GM21381 (cell line): ENCODE results near the gene UTP11.
A peak's percentile ranks its signal among the peaks of the same experiment; 100 is the strongest.

ENCODE experiments used
- ATAC-seq: cut with Tn5 transposase; IDR thresholded peaks from one replicate; pipeline ENCODE4 v1.9.1; 2021; ENCODE audit warnings: mild to moderate bottlenecking, moderate library complexity; ENCODE audit not compliant: unreplicated experiment

Gene UTP11

DNA sequence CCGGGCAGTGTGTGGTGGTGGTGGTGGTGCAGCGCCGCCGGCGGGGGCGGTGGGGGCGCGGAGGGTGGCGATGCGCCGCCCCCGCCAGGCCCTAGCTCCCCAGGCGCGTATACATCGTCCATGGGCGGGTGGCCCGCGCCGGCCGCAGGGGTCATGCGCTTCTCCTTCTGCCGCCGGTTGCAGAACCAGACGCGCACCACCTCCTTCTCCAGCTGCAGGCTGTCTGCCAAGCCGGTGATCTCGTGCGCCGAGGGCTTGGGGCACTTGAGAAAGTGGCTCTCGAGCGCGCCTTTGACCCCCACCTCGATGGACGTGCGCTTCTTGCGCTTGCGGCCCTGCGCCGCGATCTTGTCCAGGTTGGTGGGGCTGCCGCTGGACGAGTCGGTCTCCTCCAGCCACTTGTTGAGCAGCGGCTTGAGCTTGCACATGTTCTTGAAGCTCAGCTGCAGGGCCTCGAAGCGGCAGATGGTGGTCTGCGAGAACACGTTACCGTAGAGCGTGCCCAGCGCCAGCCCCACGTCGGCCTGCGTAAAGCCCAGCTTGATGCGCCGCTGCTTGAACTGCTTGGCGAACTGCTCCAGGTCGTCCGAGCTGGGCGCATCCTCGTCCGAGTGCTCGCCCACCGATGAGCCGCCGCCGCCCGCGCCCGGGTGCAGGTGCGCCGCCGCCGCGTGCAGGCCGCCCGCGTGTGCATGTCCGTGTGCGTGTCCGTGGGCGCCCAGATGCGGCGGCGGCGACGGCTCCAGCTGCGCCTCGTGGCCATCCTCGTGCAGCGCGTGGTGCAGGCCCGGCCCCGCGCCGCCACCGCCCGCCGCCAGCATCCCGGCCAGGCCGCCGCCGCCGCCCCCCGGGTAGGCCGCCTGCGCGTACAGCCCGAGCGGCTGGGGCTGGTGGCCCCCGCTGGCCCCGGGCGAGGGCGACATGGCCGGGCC, 33.1 kb downstream of the UTP11 start:
- no peak for ATAC-seq

GRCh38 chr1:38046333-38046883, 33.9 kb downstream of the UTP11 start, which contains the start of gene POU3F1:
TSS of gene POU3F1 (minus strand) at chr1:38046793. CDS start at chr1:38046743, 50 bp downstream.
- peak; percentile 16 for ATAC-seq

DNA sequence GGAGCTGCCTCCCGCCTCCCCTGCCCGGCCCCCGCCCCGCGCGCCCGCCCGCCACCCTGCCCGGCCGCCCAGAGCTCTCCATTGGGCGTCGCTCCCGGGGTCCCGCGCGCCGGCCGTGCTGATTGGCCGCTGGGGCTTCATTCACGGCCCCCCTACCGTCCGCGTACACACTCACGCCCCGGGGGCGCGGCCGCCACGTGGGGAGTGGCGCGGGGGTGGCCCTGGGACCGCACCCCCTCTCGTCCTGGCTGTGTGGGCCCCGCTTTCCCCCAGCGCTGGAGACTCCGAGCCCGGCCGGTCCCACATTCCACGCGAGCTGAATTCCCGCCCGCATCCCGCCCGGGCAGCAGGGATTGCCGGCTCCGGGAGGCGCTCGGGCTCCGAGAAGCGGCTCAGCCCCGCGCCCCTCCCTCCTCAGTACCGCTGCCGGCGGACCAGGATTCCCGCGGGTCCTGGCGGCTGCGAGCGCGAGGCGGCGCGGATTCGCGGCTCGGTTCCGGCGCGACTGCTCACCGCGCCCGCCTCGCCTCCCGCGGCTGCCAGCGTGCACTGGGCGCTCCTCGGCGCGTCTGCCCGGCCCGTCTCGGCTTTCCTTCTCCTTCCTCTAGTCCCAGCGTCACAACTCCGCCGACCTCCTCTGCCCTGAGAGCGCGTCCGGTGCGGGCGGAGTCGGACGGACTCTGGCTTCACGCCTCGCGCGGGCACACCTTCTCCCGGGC, 34.5 kb downstream of the UTP11 start:
- peak; percentile 64 for ATAC-seq

- no peak for ATAC-seq
These were observed 35.1 kb downstream of the UTP11 start for GRCh38 chr1:38047603-38048141.

GRCh38 chr1:38050397-38051078, 38.0 kb downstream of the UTP11 start:
- no peak for ATAC-seq

- no peak for ATAC-seq
These were observed 38.6 kb downstream of the UTP11 start for GRCh38 chr1:38051079-38051543.

DNA sequence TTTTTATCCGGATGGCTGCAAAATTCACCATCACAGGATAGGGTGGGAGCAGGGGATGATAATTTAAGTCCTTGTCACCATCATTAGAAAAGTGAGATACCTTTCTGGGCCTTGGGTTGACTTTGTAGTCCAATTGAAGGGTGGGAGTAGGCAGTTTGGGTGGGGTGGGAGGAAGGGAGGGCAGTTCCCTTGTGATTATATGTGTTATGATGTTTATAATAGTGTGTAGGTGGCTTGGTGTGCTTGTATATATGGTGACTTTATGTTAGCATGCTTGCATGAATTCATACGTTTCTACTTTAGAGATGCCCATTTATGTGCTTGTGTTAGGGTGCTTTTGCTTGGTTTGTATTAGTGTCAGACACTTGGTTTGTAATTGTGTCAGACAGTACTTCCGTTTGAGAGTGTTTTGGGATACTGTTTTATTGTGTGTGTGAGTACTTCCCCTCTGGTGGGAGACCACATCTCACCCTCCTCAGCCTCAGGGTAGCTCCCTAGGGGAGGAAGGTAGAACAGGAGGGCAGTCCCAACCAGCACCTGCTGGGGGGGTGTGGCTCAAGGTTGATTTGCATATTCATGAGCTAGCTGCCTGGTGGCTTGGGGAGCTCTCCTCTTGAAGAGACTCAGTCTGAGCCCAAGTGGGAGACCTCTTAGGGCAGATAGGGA, 40.3 kb downstream of the UTP11 start:
- ATAC-seq, result peak; percentile 64

DNA sequence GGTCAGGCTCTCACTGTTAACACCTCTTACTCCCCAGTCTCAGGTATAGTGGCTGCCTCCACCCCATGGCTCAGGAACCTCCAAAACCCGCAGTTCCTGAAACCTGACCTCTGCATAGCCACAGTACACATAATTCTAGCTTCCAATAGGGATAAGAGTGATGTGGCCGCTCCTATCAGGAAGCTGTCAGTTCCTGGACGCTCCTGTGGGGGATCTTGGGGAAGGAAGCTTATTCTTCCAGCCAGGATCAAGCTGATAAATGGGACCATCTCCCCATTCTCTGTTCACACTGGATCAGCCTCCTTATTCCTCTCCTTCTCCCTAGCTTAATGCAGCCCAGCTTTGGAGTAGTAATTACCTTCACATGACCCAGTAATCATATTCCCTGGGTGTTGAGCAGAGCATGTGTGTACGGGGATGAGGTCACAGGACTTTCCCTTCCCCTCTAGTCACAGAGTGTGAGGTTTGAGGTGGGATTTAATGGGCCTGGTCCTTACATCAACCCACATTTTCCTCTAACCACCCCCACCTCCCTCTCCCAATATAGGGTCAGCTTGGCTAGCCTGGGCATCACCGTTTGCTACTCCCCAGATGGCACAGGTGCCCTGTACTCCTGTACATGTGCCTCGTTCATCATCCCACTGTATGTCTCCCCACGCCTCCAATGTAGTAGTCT, 41.0 kb downstream of the UTP11 start:
- no peak for ATAC-seq

GRCh38 chr1:38055398-38055797, 42.9 kb downstream of the UTP11 start:
- no peak for ATAC-seq

GRCh38 chr1:38055965-38056364, 43.4 kb downstream of the UTP11 start:
- ATAC-seq, result no peak

DNA sequence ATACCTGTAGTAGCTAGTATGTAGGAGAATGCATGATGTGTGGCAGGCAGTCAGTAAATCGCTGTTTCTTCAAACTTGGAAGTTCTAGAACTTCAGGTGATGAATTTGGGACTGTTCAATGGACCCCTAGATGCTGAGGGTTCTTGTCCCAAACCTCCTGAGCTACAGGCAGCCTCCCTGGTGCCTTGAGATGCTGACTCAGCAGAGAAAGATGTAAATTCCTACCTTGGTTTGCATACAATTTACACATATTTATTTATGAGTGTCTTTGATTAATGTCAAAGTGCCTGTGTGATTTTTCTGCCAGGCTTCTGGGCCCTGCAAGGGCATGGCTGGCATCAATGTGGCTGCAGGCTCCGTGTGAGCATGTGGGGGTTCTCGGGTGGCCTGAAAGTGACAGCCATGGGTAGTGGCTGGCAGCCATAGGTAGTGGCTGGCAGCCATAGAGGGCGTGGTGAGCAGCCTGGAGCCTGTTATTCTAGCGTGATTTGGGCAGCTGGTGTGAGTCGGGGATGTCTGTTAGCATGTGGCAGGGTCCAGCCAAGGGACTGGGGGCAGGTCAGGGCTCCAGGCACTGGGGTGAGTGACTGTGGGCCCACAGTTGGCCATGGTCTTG, 47.2 kb downstream of the UTP11 start:
- no peak for ATAC-seq

DNA sequence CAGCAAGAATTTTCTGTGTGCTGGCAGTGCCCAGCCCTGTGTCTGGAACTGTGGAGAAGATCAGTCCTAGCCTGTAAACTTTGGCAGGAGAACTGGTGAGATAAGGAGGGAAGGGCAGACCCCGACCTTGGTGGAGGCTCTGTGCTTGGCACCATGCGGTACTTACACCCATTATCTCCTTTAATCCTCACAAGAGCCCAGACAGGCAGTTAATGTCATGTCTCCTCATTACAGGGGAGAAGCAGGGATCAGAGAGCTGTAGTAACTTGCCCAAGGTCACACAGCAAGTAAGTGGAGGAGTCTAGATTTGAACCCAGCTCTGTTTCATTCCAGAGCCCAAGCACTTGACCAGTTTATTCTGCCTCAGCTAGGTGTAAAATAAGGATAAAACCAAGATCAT, 48.0 kb downstream of the UTP11 start:
- no peak for ATAC-seq

GRCh38 chr1:38061290-38061689, 48.8 kb downstream of the UTP11 start:
- ATAC-seq, result no peak

- peak; percentile 73 for ATAC-seq
These were observed 49.4 kb downstream of the UTP11 start for GRCh38 chr1:38061883-38062328.

DNA sequence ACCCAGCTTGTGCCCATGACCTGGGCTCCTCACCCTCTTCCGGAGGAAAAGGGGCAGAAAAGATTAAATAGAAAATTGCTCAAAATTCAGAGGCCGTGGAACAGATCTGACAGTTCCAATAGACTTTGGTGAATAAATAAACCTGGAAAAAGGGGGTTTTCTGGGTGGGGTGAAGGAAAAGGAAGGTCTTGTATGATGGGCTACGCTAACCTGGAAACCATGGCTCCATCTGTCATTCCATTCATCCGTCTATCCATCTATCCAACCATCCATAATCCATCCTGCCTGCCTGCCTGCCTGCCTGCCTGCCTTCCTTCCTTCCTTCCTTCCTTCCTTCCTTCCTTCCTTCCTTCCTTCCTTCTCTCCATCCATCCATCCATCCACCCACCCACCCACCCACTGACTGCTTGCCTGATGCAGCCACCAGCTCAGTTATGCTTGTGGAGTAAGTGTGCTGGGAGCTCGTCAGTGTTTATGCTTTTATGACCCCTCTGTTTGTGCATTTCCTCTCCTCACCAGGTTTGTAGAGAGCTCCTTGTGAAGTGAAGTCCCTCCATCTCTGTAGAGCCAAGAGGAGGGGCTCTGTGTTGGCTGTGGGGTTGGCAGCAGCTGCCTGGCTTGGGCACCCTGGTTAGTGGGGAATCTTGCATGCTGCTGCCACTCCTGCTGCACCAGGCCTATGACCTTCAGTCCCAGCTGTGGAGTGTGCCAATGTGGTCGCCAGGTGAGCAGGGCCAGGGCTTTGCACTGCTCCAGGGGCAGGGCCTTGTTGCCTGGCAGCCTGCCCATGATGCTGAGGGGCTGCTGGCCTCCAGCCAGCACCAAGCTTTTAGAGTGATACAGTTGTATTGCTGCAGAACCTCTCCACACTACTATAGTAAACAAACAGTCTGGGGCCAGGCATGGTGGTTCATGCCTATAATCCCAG, 50.1 kb downstream of the UTP11 start:
- ATAC-seq, result no peak

- ATAC-seq, result no peak
These were observed 51.1 kb downstream of the UTP11 start for GRCh38 chr1:38063616-38064015.

DNA sequence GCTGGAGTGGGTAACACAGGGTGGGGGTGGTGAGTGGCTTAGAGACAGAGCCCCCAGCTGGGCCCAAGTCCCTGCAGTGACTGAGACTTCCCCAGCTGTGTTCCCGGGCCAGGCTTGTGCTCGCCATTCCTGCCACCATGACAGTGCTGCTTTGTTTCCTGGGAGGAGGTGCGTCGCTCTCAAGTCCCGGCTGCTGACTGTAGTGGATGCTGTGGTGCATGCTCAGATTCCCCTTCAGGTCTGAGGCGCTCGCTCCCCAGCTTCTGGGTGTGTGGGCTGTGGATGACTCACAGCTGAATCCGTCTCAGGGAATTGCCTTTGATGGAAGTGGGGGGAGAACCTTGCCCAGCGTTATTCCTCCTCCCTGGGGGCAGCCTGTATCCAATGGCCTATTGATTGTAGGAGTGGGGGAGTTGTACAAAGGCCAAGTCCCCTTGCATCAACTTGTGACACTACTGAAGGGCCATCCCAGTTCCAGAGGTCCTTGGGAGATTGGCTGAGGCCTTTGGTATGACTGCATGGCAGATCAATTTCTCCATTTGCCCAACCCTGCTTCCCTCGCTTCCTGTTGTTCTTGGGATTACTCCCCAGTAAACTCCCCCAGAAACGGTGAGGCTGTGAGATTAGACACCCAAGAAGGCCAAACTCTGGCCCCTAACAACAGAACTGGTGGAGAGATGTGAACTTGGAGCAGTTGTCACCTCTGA, 51.8 kb downstream of the UTP11 start:
- no peak for ATAC-seq
